AG04450 (cell line): ENCODE results near the gene TTC9B. TPM values are rescaled to one million over a fixed set of nuclear protein-coding genes. Genes with fewer than 3 reads are reported as not detected.

Experiments
- CTCF ChIA-PET: fragments of 300-600, 350-600 bp; formaldehyde crosslinking; extraction: SDS; loops from one replicate; lab custom pipeline; 2022; ENCODE audit warnings: antibody characterized with exemption, inconsistent platforms; lab: Charles Lee
- POLR2A ChIA-PET: fragments of 350-600 bp; formaldehyde crosslinking; extraction: SDS; loops from one replicate; lab custom pipeline; 2021; ENCODE audit warnings: antibody characterized with exemption, inconsistent platforms; lab: Yijun Ruan, JAX
- DNase-seq: peaks from one replicate; pipeline ENCODE4 v3.0.0-alpha.2; 2011; ENCODE audit warnings: low read depth, low spot score
- H3K27ac ChIP-seq: one replicate; pipeline ENCODE4 v1.5.1; 2012; ENCODE audit warnings: low read depth, low read length, control low read depth
- H3K27me3 ChIP-seq: one replicate; pipeline ENCODE4 v1.6.0; 2012; ENCODE audit warnings: low read length; ENCODE audit not compliant: control insufficient read depth, insufficient read depth
- H3K4me3 ChIP-seq: 2 replicates; pipeline ENCODE4 v1.5.1; 2011; ENCODE audit warnings: mild to moderate bottlenecking, low read depth, low read length, control low read depth
- H3K9me3 ChIP-seq: 2 replicates; pipeline ENCODE4 v1.5.1; 2012; ENCODE audit warnings: low read length; ENCODE audit not compliant: control insufficient read depth, insufficient read depth
- CTCF ChIP-seq: IDR thresholded peaks from 2 replicates; pipeline ENCODE4 v1.5.1; 2011; ENCODE audit warnings: low read depth, low read length, control low read depth, inconsistent platforms
- polyA plus RNA-seq: library from polyadenylated mRNA; depleted of rRNA; stranded (reverse); fragments of >200 nt; gene quantifications from 2 replicates; pipeline ENCODE4 v1.2.3, GENCODE V29; 2011

Gene TTC9B
- polyA plus RNA-seq, 1 experiment = not detected

DNA sequence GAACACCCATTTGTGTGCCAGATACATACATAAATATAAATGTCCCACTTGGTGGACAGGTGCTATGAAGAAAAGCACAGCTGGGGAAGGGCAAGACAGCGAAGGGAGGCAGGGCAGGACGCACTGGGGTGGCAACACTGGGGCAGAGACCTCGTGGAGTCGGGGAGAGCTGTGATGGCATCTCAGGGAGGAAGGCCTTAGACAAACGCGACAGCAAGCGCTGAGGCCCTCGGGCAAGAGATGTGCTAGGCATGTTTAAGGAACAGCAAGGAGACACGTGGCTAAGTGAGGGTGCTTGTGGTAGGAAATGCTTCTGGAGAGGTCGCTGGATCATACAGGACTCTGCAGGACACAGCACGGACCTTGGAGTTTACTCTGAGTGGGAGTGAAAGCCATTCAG, 31.6 kb upstream of the TTC9B start:
- H3K27ac ChIP-seq = no peak overlapping the region
- no peak for DNase-seq
- ChIA-PET CTCF (no interaction called here), POLR2A (no interaction called here)
- H3K4me3 ChIP-seq = no peak overlapping the region
- no peak for TF ChIP-seq CTCF
- no peaks in the 10 kb centered on the region for H3K27me3 ChIP-seq
- no peaks in the 10 kb centered on the region; the same call in 1 of the 2 replicates for H3K9me3 ChIP-seq

GRCh38 chr19:40249201-40249600, 31.0 kb upstream of the TTC9B start:
- H3K27ac ChIP-seq = no peak overlapping the region
- ChIA-PET POLR2A (no interaction called here), CTCF (no interaction called here)

DNA sequence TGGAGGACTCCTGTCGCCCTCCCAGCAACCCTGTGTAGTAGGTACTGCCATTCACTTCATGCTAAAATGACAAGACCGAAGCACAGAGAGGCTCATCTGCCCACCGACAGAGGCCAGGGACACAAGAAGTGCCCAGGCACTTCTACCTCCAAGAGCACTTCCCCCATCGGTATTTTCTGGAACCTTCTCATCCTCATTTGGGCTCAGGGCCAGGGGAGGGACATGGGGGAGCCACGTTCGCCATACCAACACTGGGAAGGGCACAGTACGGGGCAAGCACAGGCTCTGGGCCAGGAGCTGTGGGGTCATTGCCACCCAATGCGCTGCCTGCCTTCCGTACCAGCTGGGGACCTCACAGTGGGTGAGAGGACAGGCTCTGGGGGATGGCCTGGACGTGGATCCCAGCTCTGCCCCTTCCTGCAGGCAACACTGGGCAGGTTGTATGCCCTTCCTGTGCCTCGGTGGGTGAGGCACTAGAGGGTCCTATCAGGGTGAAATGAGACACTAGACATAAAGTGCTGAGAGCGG, 29.6 kb upstream of the TTC9B start:
- TF ChIP-seq CTCF = no peak
- Histone ChIP-seq H3K4me3 (no peak overlapping the region), H3K27ac (no peak overlapping the region), H3K27me3 (no peaks in the 10 kb centered on the region), H3K9me3 (no peaks in the 10 kb centered on the region; the same call in 1 of the 2 replicates)
- CTCF ChIA-PET = no interaction called here
- POLR2A ChIA-PET = interaction anchor here (0.5 kb wide), 1 partner anchor 23 kb away, joined by 3 read pairs; no protein-coding TSS in a partner anchor
- DNase-seq = no peak

More at GRCh38 chr19:40249201-40249600, 31.0 kb upstream of the TTC9B start:
- no peak for DNase-seq
- TF ChIP-seq CTCF = no peak
- Histone ChIP-seq H3K27me3 (no peaks in the 10 kb centered on the region), H3K4me3 (no peak overlapping the region), H3K9me3 (no peaks in the 10 kb centered on the region; the same call in 1 of the 2 replicates)

GRCh38 chr19:40247178-40247577, 29.0 kb upstream of the TTC9B start:
- Histone ChIP-seq H3K27me3 (no peaks in the 10 kb centered on the region), H3K4me3 (no peak overlapping the region), H3K27ac (no peak overlapping the region), H3K9me3 (no peaks in the 10 kb centered on the region; the same call in 1 of the 2 replicates)
- CTCF ChIA-PET = no interaction called here
- no peak for DNase-seq
- no peak for TF ChIP-seq CTCF
- POLR2A ChIA-PET = no interaction called here

DNA sequence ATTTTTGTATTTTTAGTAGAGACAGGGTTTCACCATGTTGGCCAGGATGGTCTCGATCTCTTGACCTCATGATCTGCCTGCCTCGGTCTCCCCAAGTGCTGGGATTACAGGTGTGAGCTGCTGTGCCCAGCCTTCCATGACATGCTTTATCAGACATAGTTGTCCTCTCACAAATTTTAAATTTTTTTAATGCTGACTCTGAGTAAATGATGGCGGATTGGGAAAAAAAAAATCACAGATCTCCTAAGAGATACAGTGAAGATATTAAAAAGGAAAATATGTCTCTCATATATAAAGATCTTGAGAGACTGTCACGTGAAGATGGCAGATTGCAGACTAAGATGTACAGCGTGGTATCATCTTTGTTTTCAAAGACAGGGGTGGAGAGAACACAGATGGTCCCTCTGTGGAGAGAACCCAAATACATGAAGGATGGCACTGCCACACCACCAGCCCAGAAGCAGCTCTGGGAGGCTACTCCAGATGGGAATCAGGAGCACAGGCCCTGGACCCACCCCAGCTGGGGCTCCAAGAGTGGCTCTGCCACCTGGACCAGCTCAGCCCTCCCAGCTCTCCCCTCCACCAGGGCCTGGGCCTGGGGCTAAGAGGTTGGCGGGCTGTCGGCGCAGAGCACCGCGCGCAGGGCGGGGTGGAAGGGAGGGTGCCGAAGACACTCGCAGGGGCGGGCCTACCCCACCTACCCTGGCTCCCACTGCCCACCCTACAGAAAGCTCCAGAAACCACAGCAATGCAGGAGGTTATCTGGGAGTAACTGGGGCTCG, 28.3 kb upstream of the TTC9B start:
- no peak for DNase-seq
- H3K27me3 ChIP-seq = no peaks in the 10 kb centered on the region
- CTCF ChIA-PET = no interaction called here
- no peak overlapping the region for H3K27ac ChIP-seq
- H3K4me3 ChIP-seq = no peak overlapping the region
- TF ChIP-seq CTCF = no peak
- H3K9me3 ChIP-seq = no peaks in the 10 kb centered on the region; the same call in 1 of the 2 replicates
- POLR2A ChIA-PET = no interaction called here
